B cell (primary cell): ENCODE results near the gene MED27.

Experiments used
- CTCF ChIP-seq: fragments of 200-600 bp; IDR thresholded peaks from one replicate; pipeline ENCODE4 v1.8.0; 2022; ENCODE audit warnings: antibody characterized with exemption, mild to moderate bottlenecking
- EZH2 ChIP-seq: IDR thresholded peaks from 2 replicates; pipeline ENCODE4 v1.6.1; 2012; ENCODE audit warnings: borderline replicate concordance, low read depth, mild to moderate bottlenecking, moderate library complexity, low read length; ENCODE audit not compliant: insufficient read depth, poor library complexity, severe bottlenecking

GRCh38 chr9:131815970-131816873 lies 263.4 kb downstream of the MED27 start:
- TF ChIP-seq CTCF (no peak), EZH2 (no peak)
